H1 (cell line): ENCODE results near the gene POU6F2. TPM values are rescaled to one million over a fixed set of nuclear protein-coding genes. Genes with fewer than 3 reads are reported as not detected.

Experiments
- CTCF ChIA-PET: fragments of 300-600 bp; sonication (Branson Sonifier 250); formaldehyde crosslinking; loops from one replicate; lab custom pipeline; 2021; ENCODE audit not compliant: partially characterized antibody; lab: Charles Lee
- POLR2A ChIA-PET: fragments of 300-600 bp; sonication (Branson Sonifier 250); formaldehyde crosslinking; loops from one replicate; lab custom pipeline; 2021; ENCODE audit warnings: inconsistent platforms; ENCODE audit not compliant: partially characterized antibody; lab: Charles Lee
- DNase-seq, 2 experiments: peaks; one replicate each; pipeline versions ENCODE4 v3.0.0 to v3.0.0-alpha.2; 2010 to 2022; ENCODE audit warnings: low spot score in 2 of 2, low read depth in 1 of 2, mixed read lengths in 1 of 2
- FAIRE-seq: peaks from 2 replicates; lab custom pipeline; 2011; peaks lifted over from hg19 to GRCh38; lab: Jason Lieb, UNC
- H2AFZ ChIP-seq: 2 replicates; pipeline ENCODE4 v1.8.1; 2012; ENCODE audit warnings: low read length, inconsistent platforms
- H2AK5ac ChIP-seq: 2 replicates; pipeline ENCODE4 v1.6.1; 2013; ENCODE audit warnings: low read depth, low read length
- H2BK120ac ChIP-seq: replicated peaks from 2 replicates; pipeline ENCODE3; 2013; ENCODE audit warnings: low read depth, low read length, inconsistent platforms
- H2BK12ac ChIP-seq: 2 replicates; pipeline ENCODE4 v1.6.1; 2013; ENCODE audit warnings: low read depth, low read length
- H2BK15ac ChIP-seq: 2 replicates; pipeline ENCODE4 v1.6.1; 2013; ENCODE audit warnings: low read length
- H2BK20ac ChIP-seq: 2 replicates; pipeline ENCODE4 v1.6.1; 2013; ENCODE audit warnings: low read length
- H2BK5ac ChIP-seq: 2 replicates; pipeline ENCODE4 v1.6.1; 2013; ENCODE audit warnings: low read depth, low read length
- H3K14ac ChIP-seq: 2 replicates; pipeline ENCODE4 v1.6.1; 2013; ENCODE audit warnings: inconsistent platforms; ENCODE audit not compliant: insufficient read length
- H3K18ac ChIP-seq: 2 replicates; pipeline ENCODE4 v1.6.1; 2013; ENCODE audit warnings: low read length; ENCODE audit errors: extremely low read depth
- H3K23ac ChIP-seq: 2 replicates; pipeline ENCODE4 v1.6.1; 2013; ENCODE audit warnings: inconsistent platforms; ENCODE audit not compliant: insufficient read length
- H3K23me2 ChIP-seq: 2 replicates; pipeline ENCODE4 v1.6.1; 2013; ENCODE audit warnings: low read depth, low read length
- H3K27ac ChIP-seq: 2 replicates; pipeline ENCODE4 v1.6.1; 2011; ENCODE audit warnings: low read depth, low read length, inconsistent platforms
- H3K27me3 ChIP-seq, 4 experiments: replicated peaks in 1 of 4; 1 replicate in 1 of 4; 2 replicates in 3 of 4; pipeline versions ENCODE4 v1.6.1 to v1.8.1; 2011 to 2013; ENCODE audit warnings: low read length in 3 of 4, mild to moderate bottlenecking in 3 of 4, inconsistent platforms in 2 of 4, mixed read lengths in 2 of 4, moderate library complexity in 1 of 4; ENCODE audit not compliant: control insufficient read depth in 3 of 4, insufficient read depth in 3 of 4; ENCODE audit errors: extremely low read depth in 1 of 4
- H3K36me3 ChIP-seq, 4 experiments: 2 replicates each; pipeline versions ENCODE4 v1.6.1 to v1.8.1; 2011 to 2013; ENCODE audit warnings: mild to moderate bottlenecking in 4 of 4, low read length in 3 of 4, moderate library complexity in 2 of 4, control low read depth in 1 of 4, inconsistent platforms in 1 of 4; ENCODE audit not compliant: insufficient read depth in 4 of 4, control insufficient read depth in 2 of 4
- H3K4ac ChIP-seq: replicated peaks from 2 replicates; pipeline ENCODE3; 2013; ENCODE audit warnings: low read length, low read depth, mixed read lengths, inconsistent platforms; ENCODE audit not compliant: insufficient read length
- H3K4me1 ChIP-seq, 4 experiments: replicated peaks in 1 of 4; 1 replicate in 1 of 4; 2 replicates in 3 of 4; pipeline versions ENCODE4 v1.6.1 to v1.8.1; 2011 to 2013; ENCODE audit warnings: low read length in 3 of 4, inconsistent platforms in 2 of 4, mixed read lengths in 1 of 4; ENCODE audit not compliant: insufficient read depth in 4 of 4, control insufficient read depth in 3 of 4
- H3K4me2 ChIP-seq, 2 experiments: 2 replicates each; pipeline versions ENCODE4 v1.6.1 to v1.8.1; 2011 to 2013; ENCODE audit warnings: low read depth in 2 of 2, low read length in 2 of 2, control low read depth in 1 of 2, inconsistent platforms in 1 of 2, mild to moderate bottlenecking in 1 of 2; ENCODE audit not compliant: insufficient read depth in 1 of 2
- H3K4me3 ChIP-seq, 4 experiments: fragments of 200-600, 300-600 bp in 1 of 4; sonication (generic), shearing (Covaris generic), sonication (Bioruptor Twin) in 1 of 4; 2 replicates each; pipeline versions ENCODE4 v1.5.1 to v1.8.1; 2011 to 2016; ENCODE audit warnings: low read length in 4 of 4, low read depth in 3 of 4, control low read depth in 2 of 4, inconsistent platforms in 2 of 4, mild to moderate bottlenecking in 2 of 4, mixed read lengths in 1 of 4, moderate library complexity in 1 of 4; ENCODE audit not compliant: insufficient read depth in 2 of 4; ENCODE audit errors: extremely low read depth in 1 of 4
- H3K56ac ChIP-seq: replicated peaks from 2 replicates; pipeline ENCODE3; 2013; ENCODE audit warnings: low read depth, mild to moderate bottlenecking, mixed read lengths, low read length, inconsistent platforms; ENCODE audit not compliant: insufficient read length
- H3K79me1 ChIP-seq: 2 replicates; pipeline ENCODE4 v1.6.1; 2013; ENCODE audit warnings: low read depth, low read length, control low read depth
- H3K79me2 ChIP-seq, 2 experiments: 2 replicates each; pipeline versions ENCODE4 v1.6.1 to v1.8.1; 2012 to 2013; ENCODE audit warnings: low read length in 2 of 2, mild to moderate bottlenecking in 2 of 2, inconsistent platforms in 1 of 2; ENCODE audit not compliant: insufficient read depth in 2 of 2, control insufficient read depth in 1 of 2
- H3K9ac ChIP-seq, 4 experiments: replicated peaks in 1 of 4; 1 replicate in 1 of 4; 2 replicates in 3 of 4; pipeline versions ENCODE4 v1.6.1 to v1.8.1; 2011 to 2013; ENCODE audit warnings: low read depth in 3 of 4, low read length in 3 of 4, control low read depth in 2 of 4, mild to moderate bottlenecking in 2 of 4, moderate library complexity in 2 of 4, inconsistent platforms in 1 of 4; ENCODE audit errors: extremely low read depth in 1 of 4
- H3K9me3 ChIP-seq, 2 experiments: 2 replicates each; pipeline versions ENCODE4 v1.6.1 to v1.8.1; 2012 to 2013; ENCODE audit warnings: mild to moderate bottlenecking in 2 of 2, moderate library complexity in 2 of 2, control low read depth in 1 of 2, inconsistent platforms in 1 of 2, low read depth in 1 of 2, low read length in 1 of 2, mixed read lengths in 1 of 2; ENCODE audit not compliant: insufficient read depth in 2 of 2
- H4K20me1 ChIP-seq, 2 experiments: replicated peaks in 1 of 2; 2 replicates each; pipeline versions ENCODE3 to v1.8.1; 2011 to 2013; ENCODE audit warnings: inconsistent platforms in 2 of 2, low read length in 2 of 2, mild to moderate bottlenecking in 1 of 2; ENCODE audit not compliant: insufficient read depth in 2 of 2, control insufficient read depth in 1 of 2
- H4K5ac ChIP-seq: 2 replicates; pipeline ENCODE4 v1.6.1; 2013; ENCODE audit warnings: low read length, low read depth, mixed read lengths, inconsistent platforms; ENCODE audit not compliant: insufficient read length
- H4K8ac ChIP-seq: 2 replicates; pipeline ENCODE4 v1.8.0; 2013; ENCODE audit warnings: mild to moderate bottlenecking, moderate library complexity, low read length, inconsistent platforms; ENCODE audit not compliant: insufficient read depth; ENCODE audit errors: extremely low read depth
- H4K91ac ChIP-seq: replicated peaks from 2 replicates; pipeline ENCODE3; 2013; ENCODE audit warnings: low read length, mixed read lengths, inconsistent platforms; ENCODE audit not compliant: insufficient read length
- BCL11A ChIP-seq, 2 experiments: IDR thresholded peaks; one replicate each; pipeline ENCODE4 v1.6.1; 2011; ENCODE audit warnings: low read depth in 2 of 2, low read length in 2 of 2, mild to moderate bottlenecking in 2 of 2
- HDAC2 ChIP-seq, 2 experiments: fragments of 300-600 bp in 1 of 2; sonication (generic) in 1 of 2; IDR thresholded peaks; 2 replicates each; pipeline ENCODE4 v1.6.1; 2011 to 2012; ENCODE audit warnings: low read depth in 2 of 2, low read length in 2 of 2, mild to moderate bottlenecking in 2 of 2, moderate library complexity in 2 of 2, borderline replicate concordance in 1 of 2, inconsistent platforms in 1 of 2
- RBBP5 ChIP-seq: IDR thresholded peaks from 2 replicates; pipeline ENCODE4 v1.7.1; 2012; ENCODE audit warnings: low read depth, mild to moderate bottlenecking, inconsistent platforms, low read length, moderate library complexity, borderline replicate concordance
- WGBS, 2 experiments: shearing (Covaris generic) in 1 of 2; methylation state at CpG; one replicate each; pipeline versions ENCODE4 v1.1.6 to v1.1.7; 2013 to 2015; ENCODE audit warnings: low lambda C conversion rate in 2 of 2, mixed read lengths in 2 of 2, inconsistent platforms in 1 of 2, low coverage in 1 of 2, missing lambda C conversion rate in 1 of 2; ENCODE audit not compliant: insufficient replicate concordance in 2 of 2, insufficient coverage in 1 of 2, insufficient read length in 1 of 2; ENCODE audit errors: extremely low coverage in 1 of 2, missing lambda C conversion rate in 1 of 2; 5-methylcytosine and 5-hydroxymethylcytosine counted together
- polyA plus RNA-seq, 7 experiments: library from polyadenylated mRNA; depleted of rRNA in 3 of 7; stranded (reverse) in 5 of 7; unstranded in 2 of 7; fragments of >200 nt in 5 of 7; fragments of 200-250 nt in 2 of 7; gene quantifications; 1 replicate in 5 of 7; 2 replicates in 1 of 7; 4 replicates in 1 of 7; pipeline versions ENCODE4 v1.2.1 to v1.2.3, GENCODE V29; 2011 to 2013; ENCODE audit warnings: missing spikeins in 2 of 7, mixed read lengths in 2 of 7
- total RNA-seq: library from RNA; stranded (reverse); fragmentation: NEBNext Ultra II Directional; extraction: Animal tissue kit (Norgen Biotek cat#: 25700); gene quantifications from 2 replicates; pipeline ENCODE4 v1.2.1, GENCODE V29; 2021

The POU6F2 gene
- total and polyA plus RNA-seq, 2 of the 8 experiments (the other 6 are each of a cell fraction or from before 2014, with no cell fraction given): 1.1 to 2.0 TPM

GRCh38 chr7:39464350-39465054 is 486.8 kb downstream of the POU6F2 start:
- Histone ChIP-seq H2AFZ (peak overlapping the region; percentile 91; the same call in 1 of the 2 replicates), H3K4me2 (no peak overlapping the region), H3K23me2 (no peaks in the 10 kb centered on the region), H3K14ac (no peak overlapping the region), H3K27ac (no peak overlapping the region), H3K23ac (no peak overlapping the region), H3K79me1 (no peaks in the 10 kb centered on the region), H3K4ac (no peak overlapping the region), H4K5ac (no peak overlapping the region), H2AK5ac (no peak overlapping the region), H3K9me3 (no peaks in the 10 kb centered on the region), H2BK15ac (no peak overlapping the region; the same call in 1 of the 2 replicates), H3K56ac (no peak overlapping the region), H3K18ac (no peak overlapping the region), H4K8ac (no peak overlapping the region), H3K4me3 (no peak overlapping the region), H3K36me3 (no peaks in the 10 kb centered on the region), H3K9ac (no peak overlapping the region), H4K20me1 (no peaks in the 10 kb centered on the region), H3K4me1 (peaks cover 0 to 4% (median 2%) of the 10 kb centered on the region in 4 experiments; a peak in 6 of 7 replicates), H3K27me3 (no peaks in the 10 kb centered on the region), H2BK12ac (peak overlapping the region; percentile 77; the same call in 1 of the 2 replicates), H2BK20ac (peak overlapping the region; percentile 15; the same call in 1 of the 2 replicates), H3K79me2 (no peaks in the 10 kb centered on the region), H4K91ac (no peak overlapping the region), H2BK5ac (no peak overlapping the region), H2BK120ac (no peak overlapping the region)
- FAIRE-seq: no peak
- ChIA-PET CTCF (interaction anchor here (0.6 to 3.2 kb wide), 15 partner anchors 10 to 670 kb away, joined by 3 to 49 read pairs (median 4); no protein-coding TSS in a partner anchor), POLR2A (no interaction called here)
- WGBS, 2 experiments: 82% methylated on average over 16 of the region's 16 CpGs; no CpG with 5 or more reads in 1 of the 2 experiments
- DNase-seq: no peak
- TF ChIP-seq BCL11A (IDR thresholded peaks at IDR 0.05; ENCODE audit: low read depth in 2 of 2, low read length in 2 of 2) (no peak), RBBP5 (no peak), HDAC2 (IDR thresholded peaks at IDR 0.05; ENCODE audit: borderline replicate concordance in 1 of 2, low read depth in 2 of 2, low read length in 2 of 2) (no peak)
